Measurements from ENCODE around the gene GDF7.

The GDF7 gene

GRCh38 chr2:20629581-20630171 is 37.3 kb upstream of the GDF7 start:
- no peak for DNase-seq

GRCh38 chr2:20630967-20631366 is 36.0 kb upstream of the GDF7 start:
- no peak for DNase-seq

- no peak for DNase-seq
Measured at GRCh38 chr2:20631617-20632307, 35.2 kb upstream of the GDF7 start.

- DNase-seq = no peak
Measured at GRCh38 chr2:20632446-20632990, 34.4 kb upstream of the GDF7 start.

GRCh38 chr2:20633001-20633400 is 33.9 kb upstream of the GDF7 start:
- no peak for DNase-seq

GRCh38 chr2:20633794-20634506 is 33.0 kb upstream of the GDF7 start:
- no peak for DNase-seq

- DNase-seq = no peak
Measured at GRCh38 chr2:20634507-20635112, 32.3 kb upstream of the GDF7 start.

- no peak for DNase-seq
Measured at GRCh38 chr2:20635113-20635510, 31.8 kb upstream of the GDF7 start.

GRCh38 chr2:20635675-20636584 is 31.0 kb upstream of the GDF7 start:
- DNase-seq = peak; percentile 39

- DNase-seq = no peak
Measured at GRCh38 chr2:20637147-20637546, 29.8 kb upstream of the GDF7 start.

- DNase-seq = no peak
Measured at GRCh38 chr2:20638014-20638413, 28.9 kb upstream of the GDF7 start.

GRCh38 chr2:20638646-20639430 is 28.1 kb upstream of the GDF7 start:
- DNase-seq = no peak

GRCh38 chr2:20640411-20641122 is 26.4 kb upstream of the GDF7 start:
- DNase-seq = no peak

GRCh38 chr2:20641123-20641985 is 25.6 kb upstream of the GDF7 start:
- DNase-seq = no peak

- DNase-seq = peak; percentile 73
Measured at GRCh38 chr2:20642055-20642971, 24.6 kb upstream of the GDF7 start.

- no peak for DNase-seq
Measured at GRCh38 chr2:20643060-20643459, 23.9 kb upstream of the GDF7 start.

GRCh38 chr2:20643826-20644225 is 23.1 kb upstream of the GDF7 start:
- DNase-seq = no peak

- no peak for DNase-seq
Measured at GRCh38 chr2:20645301-20645701, 21.6 kb upstream of the GDF7 start.

- DNase-seq = no peak
Measured at GRCh38 chr2:20645761-20646160, 21.2 kb upstream of the GDF7 start.
